Lower leg skin (tissue), 3 donors: ENCODE results near the gene KREMEN1.

Experiments
- CTCF ChIP-seq, 3 donors: fragments of 450-650 bp; IDR thresholded peaks; one replicate each; pipeline ENCODE4 v1.5.1; 2016; ENCODE audit warnings: antibody characterized with exemption in 3 of 3, mild to moderate bottlenecking in 3 of 3, moderate library complexity in 2 of 3
- POLR2A ChIP-seq, 2 donors: fragments of 450-650 bp; IDR thresholded peaks; one replicate each; pipeline ENCODE4 v1.6.1; 2016 to 2017; ENCODE audit warnings: antibody characterized with exemption in 2 of 2, mild to moderate bottlenecking in 1 of 2, moderate library complexity in 1 of 2

GRCh38 chr22:29065468-29066190, 7.2 kb upstream of the KREMEN1 start:
- TF ChIP-seq CTCF (IDR thresholded peaks at IDR 0.05) (no peak), POLR2A (IDR thresholded peaks at IDR 0.05) (no peak)
